ENCODE results near the gene ZNF619.

- TF ChIP-seq CTCF (IDR thresholded peaks at IDR 0.05; ENCODE audit: insufficient read depth, low read length, poor library complexity, severe bottlenecking) = no peak
- no peak for TF ChIP-seq EZH2phosphoT487 (conservative IDR thresholded peaks at IDR 0.05; ENCODE audit: low read length)
These were observed 34.3 kb downstream of the ZNF619 start for GRCh38 chr3:40511031-40511718.

Measured in SU-DHL-6 (cell line).